HG03095 (cell line): Measurements from ENCODE around the gene ARNT2.

Experiments used
- ATAC-seq: cut with Tn5 transposase; IDR thresholded peaks from one replicate; pipeline ENCODE4 v1.9.1; 2021; ENCODE audit warnings: moderate library complexity; ENCODE audit not compliant: unreplicated experiment

Gene ARNT2

GRCh38 chr15:80569656-80570055 lies 165.5 kb downstream of the ARNT2 start:
- no peak for ATAC-seq

GRCh38 chr15:80570553-80570952 lies 166.4 kb downstream of the ARNT2 start:
- ATAC-seq = no peak

GRCh38 chr15:80572337-80572736 lies 168.2 kb downstream of the ARNT2 start:
- no peak for ATAC-seq

- ATAC-seq = no peak
Measured at GRCh38 chr15:80573606-80574005, 169.4 kb downstream of the ARNT2 start.

GRCh38 chr15:80574590-80574989 lies 170.4 kb downstream of the ARNT2 start:
- ATAC-seq = no peak

- ATAC-seq = no peak
Measured at GRCh38 chr15:80576519-80577090, 172.4 kb downstream of the ARNT2 start.

- ATAC-seq = no peak
Measured at GRCh38 chr15:80577552-80578205, 173.5 kb downstream of the ARNT2 start.

GRCh38 chr15:80578206-80578595 lies 174.0 kb downstream of the ARNT2 start:
- ATAC-seq = no peak

- ATAC-seq = no peak
Measured at GRCh38 chr15:80578871-80579270, 174.7 kb downstream of the ARNT2 start.

- ATAC-seq = no peak
Measured at GRCh38 chr15:80579611-80580010, 175.4 kb downstream of the ARNT2 start.

GRCh38 chr15:80580106-80580505 lies 175.9 kb downstream of the ARNT2 start:
- no peak for ATAC-seq

- ATAC-seq = no peak
Measured at GRCh38 chr15:80580536-80581260, 176.5 kb downstream of the ARNT2 start.

GRCh38 chr15:80581976-80582375 lies 177.8 kb downstream of the ARNT2 start:
- no peak for ATAC-seq

- ATAC-seq = no peak
Measured at GRCh38 chr15:80582816-80583423, 178.7 kb downstream of the ARNT2 start.

- no peak for ATAC-seq
Measured at GRCh38 chr15:80584561-80584964, 180.4 kb downstream of the ARNT2 start.

GRCh38 chr15:80584973-80585525 lies 180.9 kb downstream of the ARNT2 start:
- no peak for ATAC-seq

GRCh38 chr15:80585544-80586018 lies 181.4 kb downstream of the ARNT2 start:
- ATAC-seq = no peak

- no peak for ATAC-seq
Measured at GRCh38 chr15:80586161-80586560, 182.0 kb downstream of the ARNT2 start.

GRCh38 chr15:80587007-80587406 lies 182.8 kb downstream of the ARNT2 start:
- no peak for ATAC-seq

- ATAC-seq = no peak
Measured at GRCh38 chr15:80587816-80588456, 183.8 kb downstream of the ARNT2 start.

- ATAC-seq = no peak
Measured at GRCh38 chr15:80588801-80589200, 184.6 kb downstream of the ARNT2 start.
